Spinal cord (tissue), 10 donors: ENCODE data around the gene ERICH6. TPM values are rescaled to one million over a fixed set of nuclear protein-coding genes. Genes with fewer than 3 reads are reported as not detected.

Source experiments
- DNase-seq, 6 donors: peaks; one replicate each; pipeline versions ENCODE4 v3.0.0 to v3.0.0-alpha.2; 2013 to 2015; ENCODE audit warnings: low spot score in 6 of 6, low read depth in 4 of 6
- H3K27ac ChIP-seq: one replicate; pipeline ENCODE4 v1.5.1; 2013; ENCODE audit warnings: low read depth, low read length, control low read depth
- H3K27me3 ChIP-seq: one replicate; pipeline ENCODE4 v1.6.1; 2013; ENCODE audit warnings: low read length; ENCODE audit not compliant: control insufficient read depth, insufficient read depth
- H3K36me3 ChIP-seq: one replicate; pipeline ENCODE4 v1.6.1; 2013; ENCODE audit warnings: low read length; ENCODE audit not compliant: control insufficient read depth, insufficient read depth
- H3K4me1 ChIP-seq: one replicate; pipeline ENCODE4 v1.6.1; 2013; ENCODE audit warnings: low read length; ENCODE audit not compliant: control insufficient read depth, insufficient read depth
- H3K4me3 ChIP-seq: one replicate; pipeline ENCODE4 v1.5.1; 2013; ENCODE audit warnings: low read depth, low read length, control low read depth
- H3K9me3 ChIP-seq: one replicate; pipeline ENCODE4 v1.6.1; 2013; ENCODE audit warnings: low read length; ENCODE audit not compliant: control insufficient read depth, insufficient read depth
- WGBS: methylation state at CpG from one replicate; pipeline ENCODE4 v1.1.5; 2013; ENCODE audit warnings: missing lambda C conversion rate; ENCODE audit not compliant: insufficient coverage; 5-methylcytosine and 5-hydroxymethylcytosine counted together
- polyA plus RNA-seq, 2 donors: library from polyadenylated mRNA; unstranded; fragments of 120-200 nt; gene quantifications; one replicate each; pipeline ENCODE4 v1.2.1, GENCODE V29; 2013; ENCODE audit not compliant: insufficient read length in 2 of 2
- total RNA-seq, 2 donors: library from RNA; depleted of rRNA in 1 of 2; stranded (reverse); fragments of 120-200 nt in 1 of 2; fragments of >200 nt in 1 of 2; gene quantifications; one replicate each; pipeline versions ENCODE4 v1.2.3 to v1.2.4, GENCODE V29; 2013 to 2014
- donor health status: healthy.

The ERICH6 gene
- total and polyA plus RNA-seq, 4 donors: 0.33 to 0.93 (median 0.64) TPM

DNA sequence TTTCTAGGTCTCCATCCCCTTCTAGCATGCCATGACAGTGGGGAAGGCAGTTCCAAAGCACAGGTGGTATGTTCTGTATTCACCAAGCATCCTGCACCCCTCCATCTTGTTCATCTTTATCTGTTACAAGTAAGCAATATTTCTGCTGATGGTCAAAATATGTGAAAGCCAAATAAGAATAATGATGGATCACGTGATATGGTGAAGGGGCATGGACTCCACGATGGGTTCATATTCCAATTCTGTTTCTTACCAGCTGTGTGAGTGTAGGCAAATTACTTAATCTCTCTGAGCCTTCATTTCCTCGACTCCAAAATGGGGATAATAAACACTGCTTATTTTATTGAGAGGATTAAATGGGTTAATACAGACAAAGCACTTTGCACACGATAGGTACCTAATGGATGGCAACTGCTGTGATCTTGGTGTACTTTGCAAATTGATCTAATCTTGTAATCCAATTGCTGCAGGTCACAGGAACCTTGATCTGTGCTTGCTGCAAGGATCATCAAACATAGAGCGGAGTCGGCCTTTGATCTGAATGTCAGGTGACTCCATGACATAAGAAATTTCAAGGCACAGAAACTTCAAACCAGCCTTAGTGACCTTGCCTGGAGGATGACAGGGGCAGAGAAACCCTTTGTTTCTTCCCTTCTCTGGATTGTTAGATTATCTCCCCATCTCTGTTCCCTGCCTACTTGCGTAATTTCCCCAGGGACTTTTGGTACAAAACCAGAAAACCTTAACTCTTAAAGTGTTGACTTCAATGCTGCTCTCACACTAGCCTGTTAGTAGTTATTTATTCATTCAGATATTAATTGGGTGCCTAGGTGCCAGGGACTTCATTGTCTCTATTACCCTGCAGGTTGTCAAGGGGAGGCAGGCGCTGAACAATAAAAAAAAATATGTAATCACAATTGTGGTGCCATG lies 33.4 kb upstream of the ERICH6 start:
- Histone ChIP-seq H3K27me3 (no peaks in the 10 kb centered on the region), H3K36me3 (peaks cover 3% of the 10 kb centered on the region), H3K4me3 (no peak overlapping the region), H3K4me1 (peaks cover 4% of the 10 kb centered on the region), H3K9me3 (no peaks in the 10 kb centered on the region), H3K27ac (no peak overlapping the region)
- DNase-seq: no peak
- WGBS: 86% methylated on average over 4 of the region's 8 CpGs

DNA sequence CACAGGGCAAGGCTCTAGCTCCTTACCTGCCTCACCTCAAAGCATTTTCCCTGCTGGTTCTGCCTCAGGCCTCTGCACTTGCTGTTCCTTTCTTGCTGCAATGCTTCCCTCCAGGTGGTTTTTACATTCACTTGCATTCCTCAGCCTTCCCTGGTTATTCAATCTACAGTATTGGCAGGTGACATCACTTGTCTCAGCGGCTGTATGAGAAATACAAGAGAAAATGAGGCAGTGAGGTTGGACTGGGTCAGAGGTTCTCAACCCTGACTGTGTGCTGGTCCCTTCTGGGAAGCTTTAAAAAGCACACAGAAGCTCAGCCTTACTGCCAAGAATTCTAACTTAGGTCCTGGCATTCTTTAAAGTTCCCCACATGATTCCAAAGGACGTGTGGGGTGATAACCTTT lies 32.6 kb upstream of the ERICH6 start:
- no peak for DNase-seq
- peaks cover 4% of the 10 kb centered on the region for H3K4me1 ChIP-seq
- H3K4me3 ChIP-seq: no peak overlapping the region
- H3K9me3 ChIP-seq: no peaks in the 10 kb centered on the region
- 36% methylated on average over 2 of the region's 2 CpGs for WGBS
- no peak overlapping the region for H3K27ac ChIP-seq
- H3K27me3 ChIP-seq: no peaks in the 10 kb centered on the region
- no peaks in the 10 kb centered on the region for H3K36me3 ChIP-seq

- no peaks in the 10 kb centered on the region for H3K27me3 ChIP-seq
- H3K36me3 ChIP-seq: no peaks in the 10 kb centered on the region
- H3K4me3 ChIP-seq: no peak overlapping the region
- H3K4me1 ChIP-seq: peaks cover 4% of the 10 kb centered on the region
- no peaks in the 10 kb centered on the region for H3K9me3 ChIP-seq
- H3K27ac ChIP-seq: no peak overlapping the region
- no peak for DNase-seq
- WGBS: 62% methylated on average over 1 of the region's 1 CpG
Measured at GRCh38 chr3:150734795-150735119, 31.0 kb upstream of the ERICH6 start.

DNA sequence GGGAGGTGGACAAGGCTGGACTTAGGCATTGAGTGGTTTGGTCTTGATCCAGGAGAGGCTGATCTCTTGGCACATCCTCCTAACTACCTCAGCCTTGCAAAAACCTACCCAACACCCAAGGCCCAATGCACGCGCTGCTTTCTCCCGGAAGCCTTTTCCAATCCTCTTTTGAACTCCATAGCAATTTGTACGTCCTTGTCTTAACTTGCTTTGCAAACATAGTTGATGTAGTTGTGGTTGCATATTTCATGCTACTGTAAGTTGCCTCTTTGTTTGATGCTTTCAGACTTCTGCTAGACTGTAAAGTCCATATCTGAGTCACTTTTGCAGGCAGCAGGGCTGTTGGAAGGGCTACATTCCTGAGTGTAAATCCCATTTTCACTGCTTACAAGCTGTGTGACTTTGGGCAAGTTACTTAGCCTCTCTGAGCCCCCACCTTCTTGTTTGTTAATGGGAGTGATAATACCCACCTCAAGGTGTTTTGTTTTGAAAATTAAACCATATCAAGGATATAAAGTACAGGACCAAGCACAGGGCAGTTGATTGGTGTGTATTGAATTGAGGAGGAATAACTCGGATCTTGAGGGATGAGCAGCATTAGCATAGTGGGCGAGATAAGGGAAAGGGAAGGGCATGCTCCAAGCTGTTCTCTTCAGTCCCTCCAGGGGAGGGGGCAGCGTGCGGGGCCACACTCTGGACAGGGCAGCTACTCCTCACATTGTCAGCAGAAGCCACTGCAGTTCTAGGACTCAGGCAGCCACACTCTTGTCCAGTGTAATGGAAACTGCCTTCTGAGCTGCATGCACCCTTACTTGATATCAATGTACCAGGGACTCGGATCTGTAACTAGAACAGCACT lies 30.4 kb upstream of the ERICH6 start:
- Histone ChIP-seq H3K27ac (no peak overlapping the region), H3K36me3 (no peaks in the 10 kb centered on the region), H3K4me1 (peaks cover 4% of the 10 kb centered on the region), H3K4me3 (no peak overlapping the region), H3K27me3 (no peaks in the 10 kb centered on the region), H3K9me3 (no peaks in the 10 kb centered on the region)
- 82% methylated on average over 6 of the region's 9 CpGs for WGBS
- no peak for DNase-seq

GRCh38 chr3:150733373-150733935 lies 29.7 kb upstream of the ERICH6 start:
- DNase-seq: no peak
- no peak overlapping the region for H3K27ac ChIP-seq
- H3K4me3 ChIP-seq: no peak overlapping the region
- WGBS: 82% methylated on average over 6 of the region's 8 CpGs
- H3K27me3 ChIP-seq: no peaks in the 10 kb centered on the region
- H3K4me1 ChIP-seq: peaks cover 4% of the 10 kb centered on the region
- H3K36me3 ChIP-seq: no peaks in the 10 kb centered on the region
- no peaks in the 10 kb centered on the region for H3K9me3 ChIP-seq

DNA sequence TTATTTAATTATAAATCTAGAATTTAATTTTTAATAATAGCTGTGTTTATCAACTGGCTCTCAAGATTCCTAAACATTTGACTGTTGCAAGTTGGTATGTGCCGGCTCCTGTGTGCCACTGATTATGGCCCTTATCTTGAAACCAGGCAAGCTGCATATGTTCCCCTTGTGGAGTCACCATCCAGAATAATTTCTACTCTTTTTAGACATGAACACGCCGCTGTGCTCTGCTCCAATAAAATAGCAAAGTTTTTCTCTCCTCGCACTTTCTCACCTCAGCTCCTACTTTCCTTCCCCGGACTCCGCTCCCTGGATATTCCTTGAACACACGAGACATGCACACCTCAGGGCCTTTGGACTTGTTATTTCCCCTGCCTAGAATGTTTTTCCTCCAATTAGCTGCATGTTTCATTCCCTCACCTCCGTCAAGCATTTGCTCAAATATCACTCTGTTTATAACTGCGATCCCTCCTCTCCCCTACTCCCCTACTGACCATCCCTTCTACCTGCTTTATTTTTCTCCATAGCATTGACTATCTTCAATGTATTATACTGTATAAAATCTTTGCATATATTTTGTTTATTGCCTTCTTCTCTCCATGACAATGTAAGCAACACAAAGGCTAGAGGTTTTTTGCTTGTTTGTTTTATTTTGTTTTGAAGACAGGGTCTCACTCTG lies 26.1 kb upstream of the ERICH6 start:
- 95% methylated on average over 8 of the region's 9 CpGs for WGBS
- Histone ChIP-seq H3K27me3 (no peaks in the 10 kb centered on the region), H3K36me3 (no peaks in the 10 kb centered on the region), H3K4me1 (peaks cover 4% of the 10 kb centered on the region), H3K27ac (no peak overlapping the region), H3K4me3 (no peak overlapping the region), H3K9me3 (no peaks in the 10 kb centered on the region)
- DNase-seq: no peak

DNA sequence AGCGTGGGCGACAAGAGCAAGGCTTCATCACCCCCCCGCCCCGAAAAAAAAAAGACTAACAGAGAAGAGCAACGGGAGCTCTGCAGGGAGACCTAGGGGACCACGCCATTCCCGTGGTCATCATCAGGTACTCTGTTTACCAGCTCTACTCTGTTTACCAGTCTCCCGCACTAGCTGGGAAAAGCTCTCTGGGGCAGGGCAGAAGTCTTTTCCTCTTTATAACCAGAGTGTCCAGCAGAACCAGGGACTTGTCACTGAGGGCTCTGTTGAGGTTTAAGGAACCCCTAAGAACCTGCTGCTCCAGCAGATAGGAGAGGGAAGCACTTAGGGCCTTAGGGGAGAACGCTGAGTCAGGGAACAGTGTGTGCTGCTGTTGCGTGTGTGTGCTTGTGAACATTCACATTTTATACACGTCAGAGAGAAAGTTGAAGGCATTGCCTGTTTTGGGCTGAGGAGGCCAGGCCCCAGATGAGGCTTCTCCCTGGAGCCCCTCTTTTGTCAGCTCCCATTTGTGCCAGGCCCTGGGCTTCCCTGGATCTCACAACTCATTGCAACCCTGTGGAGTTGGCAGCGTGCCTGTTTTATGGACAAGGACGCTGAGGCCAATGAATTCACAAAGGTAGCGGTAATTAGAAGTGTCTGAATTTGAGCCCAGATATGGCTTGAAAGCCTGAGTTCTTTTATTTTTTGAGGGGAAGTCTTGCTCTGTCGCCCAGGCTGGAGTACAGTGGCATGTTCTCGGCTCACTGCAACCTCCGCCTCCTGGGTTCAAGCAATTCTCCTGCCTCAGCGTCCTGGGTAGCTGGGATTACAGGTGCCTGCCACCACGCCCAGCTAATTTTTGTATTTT lies 24.2 kb upstream of the ERICH6 start:
- peak in 1 of 6 donors; percentile 24 for DNase-seq
- WGBS: 76% methylated on average over 16 of the region's 19 CpGs
- H3K4me3 ChIP-seq: no peak overlapping the region
- no peaks in the 10 kb centered on the region for H3K4me1 ChIP-seq
- no peaks in the 10 kb centered on the region for H3K9me3 ChIP-seq
- no peak overlapping the region for H3K27ac ChIP-seq
- H3K36me3 ChIP-seq: no peaks in the 10 kb centered on the region
- H3K27me3 ChIP-seq: no peaks in the 10 kb centered on the region

DNA sequence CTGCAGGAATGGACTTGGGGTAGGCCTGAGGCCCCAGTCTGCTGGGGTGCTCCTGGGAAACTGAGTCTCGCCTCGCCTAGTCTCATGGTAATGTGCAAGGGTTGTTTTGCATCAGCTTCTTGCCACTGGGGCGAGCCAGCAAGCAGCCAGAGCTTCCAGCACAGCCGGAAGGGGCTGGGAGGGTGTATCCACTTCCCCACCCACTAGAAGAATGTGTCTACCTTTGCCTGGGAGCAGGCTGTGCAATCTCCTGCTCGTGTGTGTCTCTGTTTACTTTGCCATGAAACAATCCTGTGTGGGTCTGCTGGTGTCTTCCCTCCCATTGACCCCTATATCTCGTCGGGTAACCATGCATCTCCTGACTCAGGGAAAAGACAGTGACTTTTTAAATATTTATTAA lies 21.8 kb upstream of the ERICH6 start:
- H3K36me3 ChIP-seq: no peaks in the 10 kb centered on the region
- DNase-seq: no peak
- H3K4me3 ChIP-seq: no peak overlapping the region
- no peaks in the 10 kb centered on the region for H3K27me3 ChIP-seq
- no peaks in the 10 kb centered on the region for H3K9me3 ChIP-seq
- 100% methylated on average over 3 of the region's 7 CpGs for WGBS
- peaks cover 5% of the 10 kb centered on the region for H3K4me1 ChIP-seq
- H3K27ac ChIP-seq: no peak overlapping the region
